ENCODE data around the gene CMTR1. TPM values are rescaled to one million over a fixed set of nuclear protein-coding genes. Genes with fewer than 3 reads are reported as not detected.
A peak's percentile ranks its signal among the peaks of the same experiment; 100 is the strongest.

Gene CMTR1
- total RNA-seq, 6 experiments from 2014 or later, result 15.6 to 22.3 (median 16.5) TPM

GRCh38 chr6:37449984-37450383 is 17.0 kb downstream of the CMTR1 start:
- DNase-seq, result no peak
- peaks cover 0 to 57% (median 8%) of the 10 kb centered on the region in 4 donors for H3K36me3 ChIP-seq
- 81% methylated on average over 4 of the region's 4 CpGs for WGBS (ENCODE audit: insufficient coverage, low coverage, low lambda C conversion rate, missing lambda C conversion rate)
- no peaks in the 10 kb centered on the region for H3K4me1 ChIP-seq
- no peaks in the 10 kb centered on the region for H3K9me3 ChIP-seq
- no peak for ATAC-seq
- no peak for TF ChIP-seq CTCF (IDR thresholded peaks at IDR 0.05)
- no peak for TF ChIP-seq POLR2A (IDR thresholded peaks at IDR 0.05)
- no peaks in the 10 kb centered on the region for H3K27me3 ChIP-seq
- H3K27ac ChIP-seq, result no peak overlapping the region
- intact Hi-C loops (cut with DNase I), result no loop called here
- H3K4me3 ChIP-seq, result no peak overlapping the region

GRCh38 chr6:37451441-37452193 is 18.6 kb downstream of the CMTR1 start:
- ATAC-seq (no peak), DNase-seq (no peak)
- intact Hi-C loops (cut with DNase I), result no loop called here
- Histone ChIP-seq H3K4me1 (no peaks in the 10 kb centered on the region), H3K9me3 (no peaks in the 10 kb centered on the region), H3K27me3 (no peaks in the 10 kb centered on the region), H3K27ac (no peak overlapping the region), H3K4me3 (no peak overlapping the region), H3K36me3 (peaks cover 0 to 56% (median 6%) of the 10 kb centered on the region in 4 donors)
- WGBS (ENCODE audit: insufficient coverage, low coverage, low lambda C conversion rate, missing lambda C conversion rate), result 96% methylated on average over 2 of the region's 2 CpGs
- TF ChIP-seq POLR2A (IDR thresholded peaks at IDR 0.05) (no peak), CTCF (IDR thresholded peaks at IDR 0.05) (no peak)

GRCh38 chr6:37452522-37452921 is 19.5 kb downstream of the CMTR1 start:
- Histone ChIP-seq H3K4me1 (no peaks in the 10 kb centered on the region), H3K27ac (no peak overlapping the region), H3K4me3 (no peak overlapping the region), H3K27me3 (no peaks in the 10 kb centered on the region), H3K36me3 (peaks cover 0 to 47% (median 3%) of the 10 kb centered on the region in 4 donors), H3K9me3 (no peaks in the 10 kb centered on the region)
- no peak for TF ChIP-seq CTCF (IDR thresholded peaks at IDR 0.05)
- no peak for TF ChIP-seq POLR2A (IDR thresholded peaks at IDR 0.05)
- 31% methylated on average over 3 of the region's 3 CpGs for WGBS (ENCODE audit: insufficient coverage, low coverage, low lambda C conversion rate, missing lambda C conversion rate)
- ATAC-seq (peak; percentile 47 to 93 (median 82)), DNase-seq (no peak)
- intact Hi-C loops (cut with DNase I), result no loop called here

- ATAC-seq, result no peak
Observed at GRCh38 chr6:37454420-37455140, 21.6 kb downstream of the CMTR1 start.

More at GRCh38 chr6:37454420-37455140, 21.6 kb downstream of the CMTR1 start:
- Histone ChIP-seq H3K27ac (no peak overlapping the region), H3K4me3 (no peak overlapping the region), H3K9me3 (no peaks in the 10 kb centered on the region), H3K27me3 (no peaks in the 10 kb centered on the region), H3K36me3 (peaks cover 0 to 46% (median 11%) of the 10 kb centered on the region in 4 donors), H3K4me1 (no peaks in the 10 kb centered on the region)
- intact Hi-C loops (cut with DNase I), result no loop called here
- 92% methylated on average over 7 of the region's 8 CpGs for WGBS (ENCODE audit: insufficient coverage, low coverage, low lambda C conversion rate, missing lambda C conversion rate)
- TF ChIP-seq CTCF (IDR thresholded peaks at IDR 0.05) (no peak), POLR2A (IDR thresholded peaks at IDR 0.05) (no peak)
- no peak for DNase-seq
